HepG2 (cell line): Measurements from ENCODE around the gene CAMTA2. TPM values are rescaled to one million over a fixed set of nuclear protein-coding genes. Genes with fewer than 3 reads are reported as not detected.
A peak's percentile ranks its signal among the peaks of the same experiment; 100 is the strongest.

ENCODE experiments used
- ADNP ChIP-seq: sonication (generic); formaldehyde crosslinking; IDR thresholded peaks from 2 replicates; pipeline ENCODE4 v1.4.0; 2020; ENCODE audit warnings: missing genetic modification reagents
- DNMT3B ChIP-seq: conservative IDR thresholded peaks from 2 replicates; pipeline ENCODE4 v1.6.1; 2016; ENCODE audit warnings: missing biosample characterization, control low read depth
- EP300 ChIP-seq, 3 experiments: sonication (generic) in 1 of 3; formaldehyde crosslinking in 1 of 3; IDR thresholded peaks; 2 replicates each; pipeline versions ENCODE4 v1.5.1 to v1.6.1; 2011 to 2020; ENCODE audit warnings: low read depth in 2 of 3, low read length in 2 of 3, borderline replicate concordance in 1 of 3, improper control_type of control experiment in 1 of 3, mild to moderate bottlenecking in 1 of 3, missing genetic modification reagents in 1 of 3, moderate library complexity in 1 of 3
- HNF4A ChIP-seq: sonication (generic); formaldehyde crosslinking; IDR thresholded peaks from 2 replicates; pipeline ENCODE4 v1.4.0; 2020; ENCODE audit warnings: missing genetic modification reagents
- HNRNPK ChIP-seq: fragments of 200-400 bp; formaldehyde crosslinking; IDR thresholded peaks from 2 replicates; pipeline ENCODE4 v1.6.1; 2018; ENCODE audit warnings: low read length, low read depth, moderate library complexity, mild to moderate bottlenecking; ENCODE audit not compliant: poor library complexity, severe bottlenecking
- JDP2 ChIP-seq: sonication (generic); formaldehyde crosslinking; IDR thresholded peaks from 2 replicates; pipeline ENCODE4 v1.8.1; 2022; ENCODE audit warnings: missing genetic modification reagents, borderline replicate concordance
- MAZ ChIP-seq, 2 experiments: sonication (generic) in 1 of 2; formaldehyde crosslinking in 1 of 2; IDR thresholded peaks; 2 replicates each; pipeline versions ENCODE4 v1.5.0 to v1.6.1; 2012 to 2020; ENCODE audit warnings: low read depth in 2 of 2, mild to moderate bottlenecking in 2 of 2, borderline replicate concordance in 1 of 2, improper control_type of control experiment in 1 of 2, low read length in 1 of 2, missing genetic modification reagents in 1 of 2, moderate library complexity in 1 of 2
- MYNN ChIP-seq: sonication (generic); formaldehyde crosslinking; IDR thresholded peaks from 2 replicates; pipeline ENCODE4 v1.4.0; 2020; ENCODE audit warnings: mild to moderate bottlenecking, low read depth, missing genetic modification reagents
- NPAS2 ChIP-seq: sonication (generic); formaldehyde crosslinking; IDR thresholded peaks from 2 replicates; pipeline ENCODE4 v1.8.0; 2022; ENCODE audit warnings: mild to moderate bottlenecking, missing genetic modification reagents, borderline replicate concordance
- NR2F2 ChIP-seq: IDR thresholded peaks from 2 replicates; pipeline ENCODE4 v1.6.1; 2012; ENCODE audit warnings: low read depth, inconsistent platforms, borderline replicate concordance
- POLR2G ChIP-seq: fragments of 200-400 bp; formaldehyde crosslinking; IDR thresholded peaks from 2 replicates; pipeline ENCODE4 v1.6.1; 2018; ENCODE audit warnings: mild to moderate bottlenecking, low read depth, low read length, moderate library complexity
- SALL1 ChIP-seq: sonication (generic); formaldehyde crosslinking; IDR thresholded peaks from 2 replicates; pipeline ENCODE4 v1.8.0; 2022; ENCODE audit warnings: mild to moderate bottlenecking, missing genetic modification reagents
- SAP130 ChIP-seq: IDR thresholded peaks from 2 replicates; pipeline ENCODE4 v1.6.1; 2016; ENCODE audit warnings: low read depth
- THAP11 ChIP-seq: IDR thresholded peaks from 2 replicates; pipeline ENCODE4 v1.6.1; 2016; ENCODE audit warnings: missing biosample characterization, missing genetic modification reagents
- U2AF2 ChIP-seq: fragments of 200-400 bp; formaldehyde crosslinking; IDR thresholded peaks from 2 replicates; pipeline ENCODE4 v1.6.1; 2017; ENCODE audit warnings: low read depth, mild to moderate bottlenecking, low read length
- ZFX ChIP-seq: sonication (generic); formaldehyde crosslinking; IDR thresholded peaks from 2 replicates; pipeline ENCODE4 v1.4.0; 2020; ENCODE audit warnings: mild to moderate bottlenecking, low read depth, missing genetic modification reagents, moderate library complexity
- ZNF879 ChIP-seq: sonication (generic); formaldehyde crosslinking; IDR thresholded peaks from 2 replicates; pipeline ENCODE4 v1.8.1; 2023; ENCODE audit warnings: missing genetic modification reagents
- ZSCAN12 ChIP-seq: sonication (generic); formaldehyde crosslinking; IDR thresholded peaks from 2 replicates; pipeline ENCODE4 v1.9.0; 2021; ENCODE audit warnings: mild to moderate bottlenecking, missing genetic modification reagents
- polyA plus RNA-seq, 8 experiments: library from polyadenylated mRNA; depleted of rRNA in 3 of 8; stranded (reverse) in 7 of 8; unstranded in 1 of 8; fragments of >200 nt; fragmentation: Illumina TruSeq in 4 of 8; extraction: Trizol in 4 of 8; gene quantifications; 2 replicates each; pipeline versions ENCODE4 v1.2.1 to v1.2.3, GENCODE V29; 2011 to 2016; ENCODE audit warnings: low read depth in 4 of 8, missing spikeins in 1 of 8, mixed read lengths in 1 of 8; ENCODE audit not compliant: insufficient read depth in 1 of 8
- total RNA-seq, 5 experiments: library from RNA; depleted of rRNA; stranded (reverse); fragments of >200 nt; fragmentation: Illumina TruSeq; extraction: Trizol; gene quantifications; 2 replicates each; pipeline ENCODE4 v1.2.3, GENCODE V29; 2016; ENCODE audit warnings: low read depth in 1 of 5
- TF ChIP-seq, protein P1 (sequence below): sonication (generic); formaldehyde crosslinking; IDR thresholded peaks from 2 replicates; pipeline ENCODE4 v1.8.1; 2022; ENCODE audit warnings: low read depth, mild to moderate bottlenecking, missing genetic modification reagents
- TF ChIP-seq, protein P2 (sequence below): sonication (generic); formaldehyde crosslinking; IDR thresholded peaks from 2 replicates; pipeline ENCODE4 v1.9.0; 2022; ENCODE audit warnings: low read depth, missing genetic modification reagents
- TF ChIP-seq, protein P3 (sequence below): sonication (generic); formaldehyde crosslinking; IDR thresholded peaks from 2 replicates; pipeline ENCODE4 v1.5.1; 2020; ENCODE audit warnings: mild to moderate bottlenecking, missing genetic modification reagents

The CAMTA2 gene
- total and polyA plus RNA-seq, 2 of the 13 experiments (the other 11 are each of a cell fraction or from before 2014, with no cell fraction given) = 4.1 to 7.1 TPM

DNA sequence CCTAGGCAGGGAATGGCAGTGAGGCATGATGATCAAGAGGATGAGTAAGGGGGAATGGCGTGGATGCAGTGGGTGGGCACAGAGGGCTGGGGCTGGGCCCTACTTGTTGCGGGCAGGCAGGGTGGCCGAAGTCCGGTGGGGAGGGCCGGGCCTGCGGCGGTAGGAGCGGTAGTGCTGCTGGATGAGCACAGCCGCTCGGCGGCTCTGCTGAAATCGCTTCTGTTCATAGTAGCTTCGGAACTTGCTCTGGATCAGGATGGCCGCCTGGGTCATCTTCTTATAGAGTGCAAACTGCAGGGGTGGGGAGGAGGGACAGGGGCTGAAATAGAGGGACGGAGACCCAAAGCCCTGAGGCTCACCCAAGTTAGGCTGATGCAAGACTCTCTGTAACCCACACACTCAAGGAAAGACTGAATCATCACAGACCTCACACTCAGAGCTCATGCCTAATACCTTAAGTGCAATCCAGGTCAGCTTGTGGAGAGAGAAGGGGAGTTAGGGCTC is 18.4 kb downstream of the CAMTA2 start (continued):
- TF ChIP-seq MYNN (CRISPR knock-in tag) = 0 out of 2 replicates have a peak, but pooled peaks have one; percentile 47
- TF ChIP-seq SALL1 (CRISPR knock-in tag) = 0 out of 2 replicates have a peak, but pooled peaks have one; percentile 41
- TF ChIP-seq U2AF2 = no peak
- 0 out of 2 replicates have a peak, but pooled peaks have one; percentile 3 for TF ChIP-seq THAP11 (CRISPR knock-in tag)
- TF ChIP-seq HNF4A (CRISPR knock-in tag) = peak; percentile 12; the same call in 1 of the 2 replicates
- no peak for TF ChIP-seq ADNP (CRISPR knock-in tag)
- TF ChIP-seq SAP130 (CRISPR knock-in tag) = peak; percentile 56
- peak; percentile 40; the same call in 1 of the 2 replicates for TF ChIP-seq ZFX
- TF ChIP-seq ZNF879 (CRISPR knock-in tag) = peak; percentile 74; the same call in 1 of the 2 replicates
- TF ChIP-seq, protein P1, sequence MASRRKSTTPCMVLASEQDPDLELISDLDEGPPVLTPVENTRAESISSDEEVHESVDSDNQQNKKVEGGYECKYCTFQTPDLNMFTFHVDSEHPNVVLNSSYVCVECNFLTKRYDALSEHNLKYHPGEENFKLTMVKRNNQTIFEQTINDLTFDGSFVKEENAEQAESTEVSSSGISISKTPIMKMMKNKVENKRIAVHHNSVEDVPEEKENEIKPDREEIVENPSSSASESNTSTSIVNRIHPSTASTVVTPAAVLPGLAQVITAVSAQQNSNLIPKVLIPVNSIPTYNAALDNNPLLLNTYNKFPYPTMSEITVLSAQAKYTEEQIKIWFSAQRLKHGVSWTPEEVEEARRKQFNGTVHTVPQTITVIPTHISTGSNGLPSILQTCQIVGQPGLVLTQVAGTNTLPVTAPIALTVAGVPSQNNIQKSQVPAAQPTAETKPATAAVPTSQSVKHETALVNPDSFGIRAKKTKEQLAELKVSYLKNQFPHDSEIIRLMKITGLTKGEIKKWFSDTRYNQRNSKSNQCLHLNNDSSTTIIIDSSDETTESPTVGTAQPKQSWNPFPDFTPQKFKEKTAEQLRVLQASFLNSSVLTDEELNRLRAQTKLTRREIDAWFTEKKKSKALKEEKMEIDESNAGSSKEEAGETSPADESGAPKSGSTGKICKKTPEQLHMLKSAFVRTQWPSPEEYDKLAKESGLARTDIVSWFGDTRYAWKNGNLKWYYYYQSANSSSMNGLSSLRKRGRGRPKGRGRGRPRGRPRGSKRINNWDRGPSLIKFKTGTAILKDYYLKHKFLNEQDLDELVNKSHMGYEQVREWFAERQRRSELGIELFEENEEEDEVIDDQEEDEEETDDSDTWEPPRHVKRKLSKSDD = no peak
- TF ChIP-seq HNRNPK = peak; percentile 27
- TF ChIP-seq, protein P2, sequence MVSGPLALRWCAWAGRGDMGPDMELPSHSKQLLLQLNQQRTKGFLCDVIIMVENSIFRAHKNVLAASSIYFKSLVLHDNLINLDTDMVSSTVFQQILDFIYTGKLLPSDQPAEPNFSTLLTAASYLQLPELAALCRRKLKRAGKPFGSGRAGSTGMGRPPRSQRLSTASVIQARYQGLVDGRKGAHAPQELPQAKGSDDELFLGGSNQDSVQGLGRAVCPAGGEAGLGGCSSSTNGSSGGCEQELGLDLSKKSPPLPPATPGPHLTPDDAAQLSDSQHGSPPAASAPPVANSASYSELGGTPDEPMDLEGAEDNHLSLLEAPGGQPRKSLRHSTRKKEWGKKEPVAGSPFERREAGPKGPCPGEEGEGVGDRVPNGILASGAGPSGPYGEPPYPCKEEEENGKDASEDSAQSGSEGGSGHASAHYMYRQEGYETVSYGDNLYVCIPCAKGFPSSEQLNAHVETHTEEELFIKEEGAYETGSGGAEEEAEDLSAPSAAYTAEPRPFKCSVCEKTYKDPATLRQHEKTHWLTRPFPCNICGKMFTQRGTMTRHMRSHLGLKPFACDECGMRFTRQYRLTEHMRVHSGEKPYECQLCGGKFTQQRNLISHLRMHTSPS (CRISPR knock-in tag) = 0 out of 2 replicates have a peak, but pooled peaks have one; percentile 18
- TF ChIP-seq EP300 (IDR thresholded peaks at IDR 0.05; ENCODE audit: low read depth in 2 of 2, low read length in 2 of 2) = peak in 1 of 2 experiments; percentile 14; a peak in 1 of 4 replicates
- TF ChIP-seq EP300 (CRISPR knock-in tag; IDR thresholded peaks at IDR 0.05; ENCODE audit: borderline replicate concordance) = no peak
- TF ChIP-seq ZSCAN12 (CRISPR knock-in tag) = no peak
- no peak for TF ChIP-seq NPAS2 (CRISPR knock-in tag)
- no peak for TF ChIP-seq NR2F2
- TF ChIP-seq, protein P3, sequence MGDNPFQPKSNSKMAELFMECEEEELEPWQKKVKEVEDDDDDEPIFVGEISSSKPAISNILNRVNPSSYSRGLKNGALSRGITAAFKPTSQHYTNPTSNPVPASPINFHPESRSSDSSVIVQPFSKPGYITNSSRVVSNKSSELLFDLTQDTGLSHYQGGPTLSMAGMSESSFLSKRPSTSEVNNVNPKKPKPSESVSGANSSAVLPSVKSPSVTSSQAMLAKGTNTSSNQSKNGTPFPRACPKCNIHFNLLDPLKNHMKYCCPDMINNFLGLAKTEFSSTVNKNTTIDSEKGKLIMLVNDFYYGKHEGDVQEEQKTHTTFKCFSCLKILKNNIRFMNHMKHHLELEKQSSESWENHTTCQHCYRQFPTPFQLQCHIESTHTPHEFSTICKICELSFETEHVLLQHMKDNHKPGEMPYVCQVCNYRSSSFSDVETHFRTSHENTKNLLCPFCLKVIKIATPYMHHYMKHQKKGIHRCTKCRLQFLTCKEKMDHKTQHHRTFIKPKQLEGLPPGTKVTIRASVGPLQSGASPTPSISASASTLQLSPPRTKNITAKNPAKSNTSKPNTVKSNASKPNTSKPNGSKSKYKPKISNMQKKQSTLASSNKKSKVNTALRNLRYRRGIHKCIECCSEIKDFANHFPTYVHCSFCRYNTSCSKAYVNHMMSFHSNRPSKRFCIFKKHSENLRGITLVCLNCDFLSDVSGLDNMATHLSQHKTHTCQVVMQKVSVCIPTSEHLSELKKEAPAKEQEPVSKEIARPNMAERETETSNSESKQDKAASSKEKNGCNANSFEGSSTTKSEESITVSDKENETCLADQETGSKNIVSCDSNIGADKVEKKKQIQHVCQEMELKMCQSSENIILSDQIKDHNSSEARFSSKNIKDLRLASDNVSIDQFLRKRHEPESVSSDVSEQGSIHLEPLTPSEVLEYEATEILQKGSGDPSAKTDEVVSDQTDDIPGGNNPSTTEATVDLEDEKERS (CRISPR knock-in tag) = no peak
- no peak for TF ChIP-seq JDP2 (CRISPR knock-in tag)
- TF ChIP-seq DNMT3B (CRISPR knock-in tag) = 0 out of 2 replicates have a peak, but pooled peaks have one; percentile 45
- TF ChIP-seq POLR2G = peak; percentile 37; the same call in 1 of the 2 replicates
- peak; percentile 14; the same call in 1 of the 2 replicates for TF ChIP-seq MAZ (IDR thresholded peaks at IDR 0.05; ENCODE audit: borderline replicate concordance, low read depth, low read length)
- TF ChIP-seq MAZ (CRISPR knock-in tag; IDR thresholded peaks at IDR 0.05; ENCODE audit: low read depth) = no peak; the same call in 1 of the 2 replicates
